Activated naive CD4-positive, alpha-beta T cell treated with anti-CD3 and anti-CD28 coated beads, Interleukin-2, amount 50 U/mL, for 16 hours (primary cell): ENCODE data around the gene ARID3A.

Experiments
- DNase-seq: peaks from one replicate; pipeline ENCODE4 v3.0.0-alpha.2; 2020

Gene ARID3A

DNA sequence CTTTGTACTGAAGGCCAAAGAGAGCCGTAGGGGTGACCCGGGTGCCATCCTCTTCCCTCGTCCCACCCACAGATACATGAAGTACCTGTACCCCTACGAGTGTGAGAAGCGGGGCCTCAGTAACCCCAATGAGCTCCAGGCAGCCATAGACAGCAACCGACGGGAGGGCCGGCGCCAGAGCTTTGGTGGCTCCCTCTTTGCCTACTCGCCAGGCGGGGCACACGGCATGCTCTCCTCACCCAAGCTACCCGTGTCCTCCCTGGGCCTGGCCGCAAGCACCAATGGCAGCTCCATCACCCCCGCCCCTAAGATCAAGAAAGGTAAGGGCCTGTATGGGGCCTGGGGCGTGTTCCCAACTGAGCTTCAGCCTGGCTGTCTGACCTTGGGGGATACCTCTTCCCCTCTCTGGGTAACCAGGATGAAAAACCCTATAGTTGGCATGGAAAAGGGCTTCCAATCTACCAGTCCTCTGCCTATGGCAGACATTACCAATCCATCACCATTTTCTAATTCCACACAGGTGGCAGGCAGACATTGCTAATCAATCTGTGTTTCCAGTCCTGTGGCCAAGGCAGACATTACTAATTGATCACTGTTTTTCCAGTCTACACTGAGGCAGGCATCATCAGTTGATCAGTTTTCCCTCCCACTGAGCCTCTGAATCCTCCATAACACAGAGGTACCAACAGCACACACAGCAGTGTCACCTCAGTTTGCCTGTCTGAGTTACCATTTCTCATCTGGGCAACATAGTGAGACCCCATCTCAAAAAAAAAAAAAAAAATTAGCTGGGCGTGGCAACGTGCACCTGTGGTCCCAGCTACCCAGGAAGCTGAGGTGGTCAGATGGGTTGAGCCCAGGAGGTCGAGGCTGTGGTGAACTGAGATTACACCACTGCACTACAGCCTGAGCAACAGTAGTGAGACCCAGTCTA is 39.2 kb downstream of the ARID3A start:
- DNase-seq, result no peak

DNA sequence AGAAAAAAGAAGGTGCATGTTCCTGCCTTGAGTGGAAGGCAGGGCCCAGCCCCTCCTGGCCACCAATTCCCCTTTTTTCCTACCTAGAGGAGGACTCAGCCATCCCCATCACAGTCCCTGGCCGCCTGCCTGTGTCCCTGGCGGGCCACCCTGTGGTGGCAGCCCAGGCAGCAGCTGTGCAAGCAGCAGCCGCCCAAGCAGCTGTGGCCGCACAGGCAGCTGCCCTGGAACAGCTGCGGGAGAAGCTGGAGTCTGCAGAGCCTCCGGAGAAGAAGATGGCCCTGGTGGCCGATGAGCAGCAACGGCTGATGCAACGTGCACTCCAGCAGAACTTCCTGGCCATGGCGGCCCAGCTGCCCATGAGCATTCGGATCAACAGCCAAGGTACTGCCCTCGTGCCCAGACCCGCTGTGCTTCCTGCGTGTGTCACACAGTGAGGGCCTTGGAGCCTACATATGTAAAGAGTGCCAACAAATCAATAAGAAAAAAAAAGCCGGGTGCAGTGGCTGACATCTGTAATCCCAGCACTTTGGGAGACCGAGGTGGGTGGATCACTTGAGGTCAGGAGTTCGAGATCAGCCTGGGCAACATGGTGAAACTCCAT is 40.8 kb downstream of the ARID3A start:
- DNase-seq, result no peak

GRCh38 chr19:970695-971094 is 44.9 kb downstream of the ARID3A start:
- no peak for DNase-seq

DNA sequence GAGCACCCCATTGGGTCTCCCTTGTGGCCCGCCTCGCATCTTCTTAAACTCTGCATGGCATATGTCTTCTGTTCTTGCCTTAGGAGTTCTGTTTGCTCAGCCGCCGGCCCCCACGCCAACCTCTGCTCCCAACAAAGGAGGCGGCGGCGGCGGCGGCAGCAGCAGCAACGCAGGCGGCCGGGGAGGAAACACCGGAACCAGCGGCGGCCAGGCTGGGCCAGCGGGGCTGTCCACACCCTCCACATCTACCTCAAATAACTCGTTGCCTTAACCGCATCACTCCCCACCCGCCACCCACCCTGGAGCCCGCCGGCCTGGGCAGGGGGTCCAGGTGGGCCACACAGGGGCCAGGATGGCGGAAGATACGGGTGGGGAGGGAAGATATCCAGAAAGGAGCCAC is 46.0 kb downstream of the ARID3A start:
- DNase-seq, result no peak

- no peak for DNase-seq
Observed at GRCh38 chr19:972281-972680, 46.4 kb downstream of the ARID3A start.

DNA sequence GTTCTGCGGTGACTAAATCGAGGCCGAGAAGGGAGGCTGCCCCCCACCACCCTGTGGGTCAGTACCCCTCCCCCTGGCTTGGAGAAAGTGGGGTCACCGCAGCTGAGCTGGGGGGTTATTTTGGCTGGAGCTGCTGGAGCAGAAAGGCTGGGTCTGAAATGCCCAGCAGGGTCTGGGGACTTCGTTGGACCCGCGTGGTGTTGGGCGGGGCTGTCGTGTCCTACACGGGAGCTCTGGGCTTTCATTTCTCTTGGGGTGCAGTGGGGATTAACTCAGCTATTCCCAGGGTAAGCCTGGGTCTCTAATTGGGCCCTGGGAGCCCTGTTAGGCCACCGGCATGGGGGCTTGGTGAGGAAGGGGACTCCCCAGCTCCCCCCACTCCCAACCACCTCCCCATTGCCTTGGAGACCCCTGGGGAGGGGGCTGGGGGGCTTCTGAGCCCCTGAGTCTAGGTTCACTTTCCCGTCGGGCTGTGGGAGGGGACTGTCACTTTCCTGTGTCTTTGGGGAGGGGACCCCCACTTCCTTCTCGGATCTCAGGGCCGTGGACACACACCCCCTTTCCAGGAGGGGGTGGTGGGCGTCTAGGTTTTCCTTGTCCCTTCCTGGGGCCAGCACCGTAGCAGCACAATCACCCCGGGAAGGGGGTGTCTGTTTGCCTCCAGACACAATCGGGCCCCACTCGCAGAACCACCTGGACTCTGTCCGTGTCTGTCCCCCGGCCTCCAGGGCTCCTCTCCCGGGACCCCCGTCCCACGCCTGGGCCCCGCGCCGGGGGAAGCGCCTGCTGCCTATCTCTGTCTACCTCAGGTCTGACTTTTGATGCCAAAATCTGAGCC is 48.1 kb downstream of the ARID3A start:
- no peak for DNase-seq

DNA sequence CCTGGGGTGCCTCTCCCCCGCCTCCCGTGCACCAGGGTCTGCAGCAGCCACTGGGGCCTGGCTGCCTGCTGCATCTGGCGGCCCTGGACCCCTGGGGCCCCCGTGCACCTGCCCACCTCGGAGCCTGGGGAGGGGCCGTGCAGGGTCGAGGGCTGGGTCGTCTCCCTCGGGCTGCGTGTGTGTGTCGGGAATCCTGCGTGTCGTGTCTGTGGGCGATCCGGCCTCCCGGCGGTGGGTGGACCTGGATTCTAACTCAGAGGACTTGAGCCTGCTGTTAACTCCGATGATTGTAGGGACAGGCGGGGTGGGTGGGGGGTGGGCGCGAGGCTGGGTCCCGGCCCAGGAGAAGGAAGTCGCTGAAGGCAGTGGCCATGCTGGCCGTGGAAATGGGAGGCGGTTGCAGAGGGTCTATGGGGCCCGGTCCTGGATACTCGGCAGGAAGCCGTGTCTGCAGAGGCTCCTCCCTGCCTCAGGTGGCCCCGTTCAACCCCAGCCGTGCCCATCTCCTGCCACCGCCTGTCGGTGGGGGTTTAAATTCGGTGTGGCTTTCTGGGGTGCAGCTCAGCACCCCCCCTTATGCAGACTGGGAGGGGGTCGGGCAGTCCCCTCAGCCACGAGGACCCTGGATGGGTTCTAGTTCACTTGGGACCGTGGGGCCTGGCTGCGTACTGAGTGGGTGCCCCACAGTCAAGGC is 48.9 kb downstream of the ARID3A start:
- no peak for DNase-seq

GRCh38 chr19:976476-976875 is 50.6 kb downstream of the ARID3A start:
- no peak for DNase-seq

- no peak for DNase-seq
Observed at GRCh38 chr19:977058-977464, 51.2 kb downstream of the ARID3A start.

DNA sequence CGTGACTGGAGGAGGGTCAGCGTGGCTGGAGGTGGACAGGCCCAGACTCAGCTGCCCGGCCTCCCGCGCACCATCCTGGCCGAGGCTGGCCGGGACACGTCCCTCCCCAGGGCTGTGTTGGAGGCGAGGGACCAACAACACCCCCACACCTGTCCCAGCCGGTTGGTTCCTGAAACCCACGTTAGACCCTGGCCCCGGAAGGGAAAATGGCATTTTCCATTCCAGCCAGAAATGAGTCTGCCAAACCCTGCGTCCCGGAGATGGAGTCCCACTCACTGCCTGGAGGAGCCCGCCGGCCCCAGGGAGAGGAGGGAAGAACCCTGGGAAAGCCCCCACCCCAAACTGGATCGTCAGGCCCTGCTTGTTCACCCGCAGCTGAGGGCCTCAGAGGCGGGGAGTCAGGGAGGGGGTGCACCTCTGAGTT is 53.5 kb downstream of the ARID3A start:
- DNase-seq, result no peak

DNA sequence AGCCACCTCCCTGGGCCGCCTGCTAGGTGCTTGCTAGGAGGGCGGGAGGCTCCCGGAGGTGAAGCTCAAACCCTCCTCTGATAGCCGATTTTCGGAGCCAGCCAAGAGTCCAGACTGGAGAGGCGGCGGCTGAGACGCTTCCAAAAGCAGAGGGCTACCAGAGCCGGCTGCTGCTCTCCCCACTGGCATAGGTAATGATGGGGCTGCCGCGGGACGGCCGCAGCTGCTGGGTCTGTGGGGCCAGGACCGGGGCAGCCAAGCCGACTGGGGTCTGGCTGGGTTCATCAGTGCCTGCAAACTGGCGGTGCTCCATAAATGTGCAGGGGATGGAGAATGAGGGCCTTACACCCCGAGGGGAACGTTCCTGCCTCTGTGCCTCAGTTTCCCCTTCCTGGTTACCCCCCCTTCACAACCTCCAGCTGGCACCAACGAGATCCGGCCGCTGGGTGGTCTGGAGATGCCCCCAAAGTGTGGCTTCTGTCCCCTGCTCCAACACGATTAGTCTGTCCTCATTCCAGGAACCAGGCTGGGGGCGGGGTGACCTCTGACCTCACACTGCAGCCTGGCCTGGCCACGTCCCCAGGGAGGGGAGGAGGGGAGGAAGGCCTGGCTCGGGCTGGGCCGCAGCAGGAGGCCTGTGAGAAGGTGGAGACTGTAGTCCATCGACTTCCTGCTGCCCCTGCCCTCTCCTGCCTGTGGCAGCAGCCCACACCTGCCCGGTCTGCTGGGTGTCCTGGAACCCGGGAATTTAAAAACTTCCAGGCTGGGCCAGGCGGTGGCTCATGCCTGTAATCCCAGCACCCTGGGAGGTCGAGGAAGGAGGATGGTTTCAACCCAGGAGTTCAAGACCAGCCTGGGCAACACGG is 54.5 kb downstream of the ARID3A start:
- no peak for DNase-seq

DNA sequence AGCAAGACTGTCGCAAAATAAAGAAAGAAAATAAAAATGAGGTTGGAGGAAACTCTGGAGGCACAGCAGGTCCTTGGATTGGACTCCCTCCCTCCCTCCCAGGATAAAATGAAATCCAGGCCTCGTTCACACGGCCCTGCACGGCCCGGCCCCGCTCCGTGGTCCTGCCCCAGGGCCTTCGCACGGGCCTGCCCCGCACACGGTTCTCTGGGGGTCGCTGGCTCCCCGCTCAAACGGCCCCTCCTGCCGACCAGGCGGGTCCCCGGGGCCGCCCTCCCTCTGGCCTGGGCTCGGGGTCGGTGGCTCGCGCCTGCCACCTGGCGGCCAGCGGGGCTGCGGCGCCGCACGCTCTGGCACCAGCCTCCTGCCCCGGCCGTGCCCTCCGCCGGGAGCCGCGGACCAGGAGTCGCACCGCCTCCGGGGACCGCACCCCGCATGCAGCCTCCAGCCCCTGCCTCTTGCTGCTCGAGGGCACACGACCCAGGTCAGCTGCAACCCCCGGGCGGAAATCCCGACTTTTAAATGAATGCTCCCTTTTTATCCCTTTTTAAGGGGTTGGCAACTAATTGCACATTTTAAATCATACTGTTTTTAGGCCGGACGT is 56.8 kb downstream of the ARID3A start:
- peak; percentile 79 for DNase-seq

DNA sequence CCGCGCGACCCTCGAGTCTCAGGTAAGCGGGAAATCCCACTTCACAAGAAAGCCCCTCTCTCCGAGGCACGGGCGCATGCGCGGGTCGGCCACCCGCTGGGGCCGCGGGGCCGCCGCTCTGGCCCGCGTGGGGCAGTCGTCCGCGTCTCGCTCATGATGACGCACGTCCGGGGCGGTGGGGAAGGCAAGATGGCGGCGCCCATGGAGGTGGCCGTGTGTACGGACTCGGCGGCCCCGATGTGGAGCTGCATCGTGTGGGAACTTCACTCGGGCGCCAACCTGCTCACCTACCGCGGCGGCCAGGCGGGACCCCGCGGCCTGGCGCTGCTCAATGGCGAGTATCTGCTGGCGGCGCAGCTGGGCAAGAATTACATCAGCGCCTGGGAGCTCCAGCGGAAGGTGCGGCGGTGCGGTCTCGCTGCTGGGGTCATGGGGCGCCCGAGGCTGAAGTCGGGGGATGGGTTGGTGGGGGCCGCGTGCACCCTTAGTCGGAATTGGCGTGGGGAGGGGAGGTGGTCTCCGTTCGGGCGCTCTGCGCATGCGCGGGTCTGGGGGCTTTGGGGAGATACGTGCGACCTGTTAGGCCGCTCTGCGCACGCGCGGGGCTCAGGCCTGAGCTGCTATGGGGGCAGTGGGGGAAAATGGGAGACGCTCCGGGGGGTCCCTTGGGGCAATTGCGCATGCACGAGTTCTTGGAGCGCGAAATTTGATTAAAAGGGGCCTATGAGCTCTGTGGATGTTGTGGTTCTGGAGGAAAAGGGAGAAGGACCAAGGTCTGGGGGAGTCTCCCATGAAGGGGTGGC is 58.5 kb downstream of the ARID3A start, which contains the start of gene WDR18:
Gene WDR18, plus strand, starts transcription at position 181 of the 803 bp plus-strand sequence. Its CDS starts 9 bp downstream, at position 190.
- DNase-seq, result peak; percentile 90

DNA sequence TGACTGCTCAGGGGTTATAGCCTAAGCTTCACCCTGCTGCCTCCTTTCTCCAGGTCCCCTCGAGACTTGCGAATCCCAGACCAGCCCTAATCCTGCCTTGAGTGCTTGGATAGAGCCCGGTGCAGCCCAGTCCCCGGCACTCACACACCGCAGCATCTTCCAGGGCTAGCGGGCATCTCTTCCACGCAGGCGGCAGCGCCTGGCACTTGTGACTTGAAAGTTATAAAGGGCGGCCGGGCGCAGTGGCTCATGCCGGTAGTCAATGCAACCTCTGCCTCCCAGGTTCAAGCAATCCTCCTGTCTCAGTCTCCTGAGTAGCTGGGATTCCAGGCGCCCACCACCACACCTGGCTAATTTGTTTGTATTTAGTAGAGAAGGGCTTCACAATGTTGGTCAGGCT is 60.2 kb downstream of the ARID3A start:
- no peak for DNase-seq

DNA sequence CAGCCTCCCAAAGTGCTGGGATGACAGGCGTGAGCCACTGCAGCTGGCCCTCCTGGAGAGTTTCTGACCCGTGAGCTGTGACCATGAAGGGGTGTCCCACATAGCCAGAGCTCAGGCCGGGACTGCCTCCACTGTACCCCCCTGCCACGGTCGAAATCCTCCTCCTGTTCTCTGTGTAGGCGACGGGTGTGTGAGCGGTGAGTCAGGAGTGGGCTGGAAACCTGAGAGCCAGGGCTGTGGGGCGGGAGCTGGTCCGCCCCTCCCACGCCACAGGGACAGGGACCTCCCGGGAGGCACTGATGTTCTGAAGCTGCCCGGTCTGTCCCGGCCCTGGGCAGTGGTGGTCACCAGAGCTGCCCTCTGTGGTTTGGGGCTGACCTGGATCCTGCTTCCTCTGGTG is 62.2 kb downstream of the ARID3A start:
- no peak for DNase-seq

DNA sequence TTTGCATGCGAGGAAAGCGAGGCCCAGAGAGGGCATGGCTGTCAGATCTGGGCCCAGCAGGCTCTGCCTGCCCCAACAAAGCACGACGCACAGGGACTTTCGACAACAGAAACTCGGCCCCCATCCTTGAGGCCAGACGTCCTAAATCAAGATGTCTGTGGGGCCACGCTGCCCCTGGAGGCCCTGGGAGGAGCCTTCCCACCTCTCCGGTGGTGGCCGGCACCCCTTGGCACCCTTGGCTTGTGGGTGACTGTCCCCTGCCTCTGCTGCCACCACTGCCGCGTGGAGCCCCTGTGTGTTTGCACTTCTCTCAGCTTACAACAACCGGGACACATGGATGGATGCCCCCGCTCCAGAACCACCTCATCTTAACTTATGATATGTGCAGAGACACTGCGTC is 62.7 kb downstream of the ARID3A start:
- no peak for DNase-seq

DNA sequence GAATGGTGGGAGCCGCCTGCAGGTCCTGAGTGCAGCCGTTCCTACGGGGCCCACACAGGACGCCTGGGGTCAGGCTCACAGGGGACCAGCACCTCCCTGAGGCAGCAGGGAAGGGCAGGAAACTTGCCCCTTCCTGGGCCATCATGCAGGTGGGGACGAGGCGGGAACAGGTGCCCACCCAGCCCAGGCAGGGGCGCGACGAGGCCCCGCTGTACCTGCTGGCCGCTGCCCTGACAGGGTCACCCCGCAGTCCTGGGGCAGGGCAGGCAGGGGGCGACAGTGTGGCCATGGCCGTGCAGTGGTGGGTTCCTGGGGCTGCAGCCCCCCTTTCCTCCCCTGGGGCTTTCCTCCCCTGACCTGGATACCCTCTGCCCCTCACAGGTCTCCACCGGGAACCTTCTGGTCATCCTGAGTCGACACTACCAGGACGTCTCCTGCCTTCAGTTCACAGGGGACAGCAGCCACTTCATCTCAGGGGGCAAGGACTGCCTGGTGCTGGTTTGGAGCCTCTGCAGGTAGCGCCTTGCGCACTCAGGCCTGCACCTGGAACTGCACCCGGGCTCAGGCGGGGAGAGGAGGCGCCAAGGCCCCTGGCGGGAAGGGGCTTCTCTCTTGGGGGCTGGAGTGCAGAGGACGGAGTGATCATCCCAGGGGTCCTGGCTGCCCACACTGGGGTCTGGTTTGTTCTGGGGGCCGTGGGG is 63.7 kb downstream of the ARID3A start:
- DNase-seq, result no peak

- DNase-seq, result no peak
Observed at GRCh38 chr19:990119-990571, 64.3 kb downstream of the ARID3A start.

- no peak for DNase-seq
Observed at GRCh38 chr19:990746-991145, 64.9 kb downstream of the ARID3A start.
